ENCODE results near the gene PTPRM.

GRCh38 chr18:8050616-8051329, 483.7 kb downstream of the PTPRM start:
- no peak for TF ChIP-seq MEF2A (IDR thresholded peaks at IDR 0.05; ENCODE audit: borderline replicate concordance, low read depth)
- TF ChIP-seq CTCF (IDR thresholded peaks at IDR 0.05) = no peak
- TF ChIP-seq REST (IDR thresholded peaks at IDR 0.05; ENCODE audit: low read depth, low read length) = no peak
- no peak for TF ChIP-seq FOXM1 (IDR thresholded peaks at IDR 0.05; ENCODE audit: low read depth)
